ENCODE measurements around the gene ATOSB. TPM values are rescaled to one million over a fixed set of nuclear protein-coding genes. Genes with fewer than 3 reads are reported as not detected.

The ATOSB gene
- total RNA-seq, 4 donors from 2014 or later, result 16.2 to 26.4 (median 21.7) TPM

DNA sequence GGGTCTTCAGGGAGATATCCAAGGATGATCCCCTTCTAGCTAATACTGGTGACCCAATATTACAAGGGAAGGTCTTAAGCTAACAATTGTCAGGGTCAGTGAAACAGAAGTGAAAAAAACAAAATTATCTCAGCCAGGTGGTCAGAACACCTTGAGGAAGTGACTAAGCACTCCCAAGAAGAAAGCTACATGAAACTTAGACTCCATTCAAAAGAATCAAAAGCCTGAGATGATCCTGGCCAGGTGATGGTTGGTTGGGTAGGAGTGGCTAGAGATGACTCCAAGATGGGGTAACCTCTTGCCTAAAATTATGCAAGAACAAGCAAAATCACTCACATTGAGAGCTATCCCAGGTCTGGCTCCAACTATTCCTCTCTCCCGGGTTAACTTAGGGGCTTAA lies 48.6 kb downstream of the ATOSB start:
- Histone ChIP-seq H3K9me3 (no peaks in the 10 kb centered on the region), H3K4me3 (no peak overlapping the region), H3K4me1 (peaks cover 33 to 45% (median 42%) of the 10 kb centered on the region in 4 donors), H3K27me3 (no peaks in the 10 kb centered on the region), H3K36me3 (peaks cover 60 to 63% (median 62%) of the 10 kb centered on the region in 4 donors), H3K27ac (replicated peaks in 1 of 4) (no peak overlapping the region)
- DNase-seq (ENCODE audit: extremely low spot score), result no peak
- intact Hi-C loops (cut with DNase I), result no loop called here
- WGBS, result 79% methylated on average over 1 of the region's 1 CpG
- no peak for TF ChIP-seq POLR2A (IDR thresholded peaks at IDR 0.05; ENCODE audit: low read depth)
- no peak for TF ChIP-seq EP300 (IDR thresholded peaks at IDR 0.05)
- TF ChIP-seq POLR2AphosphoS5 (IDR thresholded peaks at IDR 0.05), result no peak
- TF ChIP-seq, protein P1, sequence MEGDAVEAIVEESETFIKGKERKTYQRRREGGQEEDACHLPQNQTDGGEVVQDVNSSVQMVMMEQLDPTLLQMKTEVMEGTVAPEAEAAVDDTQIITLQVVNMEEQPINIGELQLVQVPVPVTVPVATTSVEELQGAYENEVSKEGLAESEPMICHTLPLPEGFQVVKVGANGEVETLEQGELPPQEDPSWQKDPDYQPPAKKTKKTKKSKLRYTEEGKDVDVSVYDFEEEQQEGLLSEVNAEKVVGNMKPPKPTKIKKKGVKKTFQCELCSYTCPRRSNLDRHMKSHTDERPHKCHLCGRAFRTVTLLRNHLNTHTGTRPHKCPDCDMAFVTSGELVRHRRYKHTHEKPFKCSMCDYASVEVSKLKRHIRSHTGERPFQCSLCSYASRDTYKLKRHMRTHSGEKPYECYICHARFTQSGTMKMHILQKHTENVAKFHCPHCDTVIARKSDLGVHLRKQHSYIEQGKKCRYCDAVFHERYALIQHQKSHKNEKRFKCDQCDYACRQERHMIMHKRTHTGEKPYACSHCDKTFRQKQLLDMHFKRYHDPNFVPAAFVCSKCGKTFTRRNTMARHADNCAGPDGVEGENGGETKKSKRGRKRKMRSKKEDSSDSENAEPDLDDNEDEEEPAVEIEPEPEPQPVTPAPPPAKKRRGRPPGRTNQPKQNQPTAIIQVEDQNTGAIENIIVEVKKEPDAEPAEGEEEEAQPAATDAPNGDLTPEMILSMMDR (IDR thresholded peaks at IDR 0.05), result no peak

DNA sequence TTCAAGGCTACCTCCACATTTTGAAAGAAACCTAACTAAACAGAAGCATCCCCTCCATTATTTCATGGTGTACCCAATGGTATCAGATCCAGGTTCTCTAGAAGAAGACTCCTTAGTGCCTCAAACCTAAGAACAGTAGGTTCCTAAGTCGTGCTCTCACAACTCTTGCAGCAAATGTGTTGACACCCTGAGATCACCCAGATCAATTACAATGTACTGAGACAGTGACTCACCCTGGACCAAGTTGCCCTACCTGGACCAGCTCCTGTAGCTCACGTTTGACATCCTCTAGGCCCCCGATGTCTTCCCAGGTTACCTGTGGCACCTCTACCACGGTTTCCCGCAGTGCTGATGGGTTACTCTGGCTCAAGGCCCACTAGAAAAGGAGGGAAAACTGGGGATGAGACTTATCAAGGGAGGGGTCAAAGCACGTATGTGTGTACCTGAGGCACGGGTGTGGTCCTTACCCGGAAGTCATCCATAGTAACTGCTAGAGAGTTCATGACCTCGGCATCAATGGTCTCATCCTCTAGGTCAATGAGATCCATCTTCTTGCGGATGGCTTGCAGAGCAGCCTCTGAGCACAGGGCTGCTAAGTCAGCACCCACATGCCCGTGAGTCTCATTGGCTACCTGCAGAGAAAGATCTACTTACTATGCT lies 55.0 kb downstream of the ATOSB start:
- no peaks in the 10 kb centered on the region for H3K27me3 ChIP-seq
- TF ChIP-seq, protein P1 (IDR thresholded peaks at IDR 0.05), result no peak
- no peak for TF ChIP-seq EP300 (IDR thresholded peaks at IDR 0.05)
- TF ChIP-seq POLR2A (IDR thresholded peaks at IDR 0.05; ENCODE audit: low read depth), result no peak
- TF ChIP-seq POLR2AphosphoS5 (IDR thresholded peaks at IDR 0.05), result no peak
- intact Hi-C loops (cut with DNase I), result no loop called here
- H3K4me1 ChIP-seq, result no peaks in the 10 kb centered on the region
- no peak for DNase-seq (ENCODE audit: extremely low spot score)
- peaks cover 99 to 100% (median 99%) of the 10 kb centered on the region in 4 donors for H3K36me3 ChIP-seq
- no peaks in the 10 kb centered on the region for H3K9me3 ChIP-seq
- H3K4me3 ChIP-seq, result no peak overlapping the region
- H3K27ac ChIP-seq (replicated peaks in 1 of 4), result no peak overlapping the region
- WGBS, result 91% methylated on average over 9 of the region's 11 CpGs

DNA sequence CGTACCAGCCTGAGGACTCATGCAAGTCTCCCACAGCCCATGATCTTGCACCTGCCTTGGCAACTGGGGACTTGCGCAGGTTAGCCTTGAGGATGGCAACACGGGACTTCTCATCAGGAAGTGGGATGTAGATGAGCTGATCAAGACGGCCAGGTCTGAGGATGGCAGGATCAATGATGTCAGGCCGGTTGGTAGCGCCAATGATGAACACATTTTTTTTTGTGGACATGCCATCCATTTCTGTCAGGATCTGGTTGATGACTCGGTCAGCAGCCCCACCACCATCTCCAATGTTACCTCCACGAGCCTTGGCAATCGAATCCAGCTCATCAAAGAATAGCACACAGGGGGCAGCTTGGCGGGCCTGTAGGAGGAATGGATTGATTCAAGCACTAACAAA lies 56.2 kb downstream of the ATOSB start:
- Histone ChIP-seq H3K4me1 (no peaks in the 10 kb centered on the region), H3K4me3 (no peak overlapping the region), H3K27me3 (no peaks in the 10 kb centered on the region), H3K36me3 (peaks cover 92 to 100% (median 98%) of the 10 kb centered on the region in 4 donors), H3K9me3 (no peaks in the 10 kb centered on the region), H3K27ac (replicated peaks in 1 of 4) (no peak overlapping the region)
- TF ChIP-seq EP300 (IDR thresholded peaks at IDR 0.05) (no peak), POLR2AphosphoS5 (IDR thresholded peaks at IDR 0.05) (no peak), POLR2A (IDR thresholded peaks at IDR 0.05; ENCODE audit: low read depth) (no peak)
- TF ChIP-seq, protein P1 (IDR thresholded peaks at IDR 0.05), result no peak
- whole genome bisulfite sequencing, result 94% methylated on average over 6 of the region's 10 CpGs
- intact Hi-C loops (cut with DNase I), result no loop called here
- DNase-seq (ENCODE audit: extremely low spot score), result no peak

DNA sequence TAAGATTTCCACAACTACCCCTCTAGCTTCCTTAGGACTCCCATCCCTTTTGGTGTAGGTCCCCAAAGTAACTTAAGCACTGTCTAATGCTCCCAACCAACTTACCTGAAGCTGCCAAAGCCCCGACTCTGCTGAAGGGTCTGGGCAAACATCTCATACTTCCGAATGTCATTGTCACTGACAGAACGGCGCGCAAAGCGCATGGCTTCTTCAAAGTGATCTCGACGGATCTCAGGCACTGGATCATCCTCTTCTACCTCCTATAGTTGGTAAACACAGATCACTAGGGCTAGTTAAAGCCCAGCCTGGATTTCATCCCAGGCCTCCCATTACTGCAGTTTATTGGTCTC lies 58.4 kb downstream of the ATOSB start:
- Histone ChIP-seq H3K9me3 (no peaks in the 10 kb centered on the region), H3K27ac (replicated peaks in 1 of 4) (no peak overlapping the region), H3K4me3 (no peak overlapping the region), H3K4me1 (no peaks in the 10 kb centered on the region), H3K36me3 (peaks cover 74 to 99% (median 90%) of the 10 kb centered on the region in 4 donors), H3K27me3 (no peaks in the 10 kb centered on the region)
- TF ChIP-seq, protein P1 (IDR thresholded peaks at IDR 0.05), result no peak
- TF ChIP-seq EP300 (IDR thresholded peaks at IDR 0.05), result no peak
- no peak for TF ChIP-seq POLR2AphosphoS5 (IDR thresholded peaks at IDR 0.05)
- intact Hi-C loops (cut with DNase I), result no loop called here
- 94% methylated on average over 5 of the region's 8 CpGs for WGBS
- no peak for DNase-seq (ENCODE audit: extremely low spot score)

All from esophagus muscularis mucosa (tissue), 4 donors.